Measurements from ENCODE around the gene HIVEP1.

The HIVEP1 gene

DNA sequence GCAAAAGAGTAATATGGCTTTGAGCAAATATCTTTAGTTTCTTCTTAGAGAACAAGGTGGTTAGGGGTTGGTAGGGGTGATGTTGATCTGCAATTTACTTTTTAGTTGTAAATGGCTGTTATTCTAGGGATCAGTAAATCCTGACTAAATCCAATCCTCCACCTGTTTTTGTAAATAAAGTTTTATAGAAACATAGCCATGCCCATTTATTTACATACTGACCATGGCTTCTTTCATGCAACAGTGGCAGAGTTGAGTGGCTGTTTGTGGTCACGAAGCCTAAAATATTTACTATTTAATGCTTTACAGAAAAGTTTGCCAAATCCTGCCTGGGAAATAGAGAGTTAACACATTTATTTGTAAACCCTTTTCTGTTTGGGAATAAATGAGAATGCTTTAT lies 14.7 kb downstream of the HIVEP1 start:
- Histone ChIP-seq H3K4me3 (ENCODE audit: low read length) (no peak overlapping the region), H3K27ac (ENCODE audit: low read depth, low read length) (no peak overlapping the region), H3K4me1 (ENCODE audit: control insufficient read depth, insufficient read depth, low read length) (peaks cover 8% of the 10 kb centered on the region), H3K36me3 (ENCODE audit: control insufficient read depth, insufficient read depth, low read length) (no peaks in the 10 kb centered on the region), H3K27me3 (ENCODE audit: control insufficient read depth, insufficient read depth, low read length) (no peaks in the 10 kb centered on the region), H3K9ac (ENCODE audit: low read length) (no peak overlapping the region)

DNA sequence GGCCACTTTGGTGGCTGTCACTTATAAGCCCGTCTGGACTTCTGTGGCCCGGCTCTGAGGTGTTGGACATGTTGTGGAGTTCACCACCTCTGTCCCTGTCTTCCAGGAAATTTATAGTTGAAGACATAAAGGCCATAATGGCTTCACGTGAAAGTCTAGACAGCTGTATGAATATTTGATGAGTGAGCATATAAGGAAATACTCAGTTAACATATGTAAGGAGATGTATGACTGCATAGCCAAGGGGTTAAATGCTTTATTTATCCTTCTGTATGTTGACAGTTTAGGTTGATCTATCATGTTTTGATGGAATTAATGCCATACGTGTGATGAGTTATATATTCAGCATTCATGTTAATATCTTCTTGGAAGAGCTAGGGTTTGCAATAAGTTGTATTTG lies 16.1 kb downstream of the HIVEP1 start:
- Histone ChIP-seq H3K9ac (ENCODE audit: low read length) (no peak overlapping the region), H3K27me3 (ENCODE audit: control insufficient read depth, insufficient read depth, low read length) (no peaks in the 10 kb centered on the region), H3K27ac (ENCODE audit: low read depth, low read length) (no peak overlapping the region), H3K4me1 (ENCODE audit: control insufficient read depth, insufficient read depth, low read length) (peaks cover 8% of the 10 kb centered on the region), H3K4me3 (ENCODE audit: low read length) (no peak overlapping the region), H3K36me3 (ENCODE audit: control insufficient read depth, insufficient read depth, low read length) (no peaks in the 10 kb centered on the region)

- no peak overlapping the region for H3K4me3 ChIP-seq (ENCODE audit: low read length)
- H3K36me3 ChIP-seq (ENCODE audit: control insufficient read depth, insufficient read depth, low read length) = no peaks in the 10 kb centered on the region
- no peak overlapping the region for H3K9ac ChIP-seq (ENCODE audit: low read length)
- H3K4me1 ChIP-seq (ENCODE audit: control insufficient read depth, insufficient read depth, low read length) = peaks cover 6% of the 10 kb centered on the region
- H3K27me3 ChIP-seq (ENCODE audit: control insufficient read depth, insufficient read depth, low read length) = no peaks in the 10 kb centered on the region
- no peak overlapping the region for H3K27ac ChIP-seq (ENCODE audit: low read depth, low read length)
Observed at GRCh38 chr6:12029979-12030737, 18.0 kb downstream of the HIVEP1 start.

GRCh38 chr6:12030993-12031550 lies 19.0 kb downstream of the HIVEP1 start:
- Histone ChIP-seq H3K27me3 (ENCODE audit: control insufficient read depth, insufficient read depth, low read length) (no peaks in the 10 kb centered on the region), H3K4me1 (ENCODE audit: control insufficient read depth, insufficient read depth, low read length) (peaks cover 3% of the 10 kb centered on the region), H3K36me3 (ENCODE audit: control insufficient read depth, insufficient read depth, low read length) (no peaks in the 10 kb centered on the region), H3K27ac (ENCODE audit: low read depth, low read length) (no peak overlapping the region), H3K4me3 (ENCODE audit: low read length) (no peak overlapping the region), H3K9ac (ENCODE audit: low read length) (no peak overlapping the region)

GRCh38 chr6:12032783-12033573 lies 20.9 kb downstream of the HIVEP1 start:
- no peak overlapping the region for H3K27ac ChIP-seq (ENCODE audit: low read depth, low read length)
- H3K4me3 ChIP-seq (ENCODE audit: low read length) = no peak overlapping the region

DNA sequence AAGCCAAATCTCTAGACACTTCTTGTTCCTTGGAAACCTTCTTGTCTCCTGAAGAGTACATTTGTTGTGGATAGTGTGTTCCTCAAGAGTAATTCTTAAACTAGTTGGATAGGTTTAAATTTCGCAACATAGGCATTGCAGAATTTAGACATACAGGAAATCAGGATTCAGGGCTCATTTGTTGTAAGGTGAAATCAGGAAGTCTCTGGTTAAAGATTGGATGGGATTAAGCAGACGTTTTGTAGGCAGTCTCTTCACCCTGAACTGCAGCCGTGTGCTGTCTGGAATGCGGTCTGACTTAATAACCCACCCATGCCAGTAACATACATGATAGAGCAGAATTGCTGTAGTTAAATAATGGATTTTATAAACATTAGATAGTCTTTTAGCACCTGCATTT lies 21.7 kb downstream of the HIVEP1 start:
- no peak overlapping the region for H3K27ac ChIP-seq (ENCODE audit: low read depth, low read length)

More at GRCh38 chr6:12032783-12033573, 20.9 kb downstream of the HIVEP1 start:
- Histone ChIP-seq H3K9ac (ENCODE audit: low read length) (no peak overlapping the region), H3K4me1 (ENCODE audit: control insufficient read depth, insufficient read depth, low read length) (peaks cover 3% of the 10 kb centered on the region), H3K27me3 (ENCODE audit: control insufficient read depth, insufficient read depth, low read length) (no peaks in the 10 kb centered on the region), H3K36me3 (ENCODE audit: control insufficient read depth, insufficient read depth, low read length) (no peaks in the 10 kb centered on the region)

GRCh38 chr6:12034349-12034748 lies 22.2 kb downstream of the HIVEP1 start:
- Histone ChIP-seq H3K36me3 (ENCODE audit: control insufficient read depth, insufficient read depth, low read length) (no peaks in the 10 kb centered on the region), H3K4me1 (ENCODE audit: control insufficient read depth, insufficient read depth, low read length) (peaks cover 3% of the 10 kb centered on the region)

More for the DNA sequence above, 21.7 kb downstream of the HIVEP1 start:
- Histone ChIP-seq H3K9ac (ENCODE audit: low read length) (no peak overlapping the region), H3K4me3 (ENCODE audit: low read length) (no peak overlapping the region), H3K36me3 (ENCODE audit: control insufficient read depth, insufficient read depth, low read length) (no peaks in the 10 kb centered on the region), H3K4me1 (ENCODE audit: control insufficient read depth, insufficient read depth, low read length) (peaks cover 3% of the 10 kb centered on the region), H3K27me3 (ENCODE audit: control insufficient read depth, insufficient read depth, low read length) (no peaks in the 10 kb centered on the region)

DNA sequence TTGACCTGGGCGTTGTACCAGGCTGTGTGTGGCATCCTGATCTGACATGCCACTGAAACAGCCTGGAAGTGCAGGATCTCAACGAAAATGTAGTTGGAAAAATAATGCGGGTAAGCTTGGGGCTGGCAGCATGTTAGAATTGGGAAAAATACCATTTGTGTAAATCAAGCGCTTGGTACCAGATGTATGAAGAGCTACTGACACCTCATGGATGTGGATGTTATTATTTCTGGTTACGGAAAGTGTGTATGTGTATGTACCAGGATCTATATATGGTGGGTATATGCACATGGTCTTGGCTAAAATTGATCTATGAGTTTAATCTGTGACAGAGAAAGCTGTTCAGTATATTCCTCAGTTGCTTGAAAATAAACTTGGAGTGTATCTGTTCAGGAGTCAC lies 22.7 kb downstream of the HIVEP1 start:
- no peak overlapping the region for H3K4me3 ChIP-seq (ENCODE audit: low read length)
- no peak overlapping the region for H3K9ac ChIP-seq (ENCODE audit: low read length)
- H3K4me1 ChIP-seq (ENCODE audit: control insufficient read depth, insufficient read depth, low read length) = peaks cover 3% of the 10 kb centered on the region
- H3K36me3 ChIP-seq (ENCODE audit: control insufficient read depth, insufficient read depth, low read length) = no peaks in the 10 kb centered on the region
- H3K27ac ChIP-seq (ENCODE audit: low read depth, low read length) = no peak overlapping the region
- H3K27me3 ChIP-seq (ENCODE audit: control insufficient read depth, insufficient read depth, low read length) = no peaks in the 10 kb centered on the region

More at GRCh38 chr6:12034349-12034748, 22.2 kb downstream of the HIVEP1 start:
- no peaks in the 10 kb centered on the region for H3K27me3 ChIP-seq (ENCODE audit: control insufficient read depth, insufficient read depth, low read length)
- no peak overlapping the region for H3K27ac ChIP-seq (ENCODE audit: low read depth, low read length)
- no peak overlapping the region for H3K9ac ChIP-seq (ENCODE audit: low read length)
- H3K4me3 ChIP-seq (ENCODE audit: low read length) = no peak overlapping the region

GRCh38 chr6:12036766-12037165 lies 24.7 kb downstream of the HIVEP1 start:
- Histone ChIP-seq H3K9ac (ENCODE audit: low read length) (no peak overlapping the region), H3K27me3 (ENCODE audit: control insufficient read depth, insufficient read depth, low read length) (no peaks in the 10 kb centered on the region), H3K27ac (ENCODE audit: low read depth, low read length) (no peak overlapping the region), H3K4me3 (ENCODE audit: low read length) (no peak overlapping the region), H3K4me1 (ENCODE audit: control insufficient read depth, insufficient read depth, low read length) (peaks cover 3% of the 10 kb centered on the region), H3K36me3 (ENCODE audit: control insufficient read depth, insufficient read depth, low read length) (no peaks in the 10 kb centered on the region)

GRCh38 chr6:12037798-12038197 lies 25.7 kb downstream of the HIVEP1 start:
- H3K4me3 ChIP-seq (ENCODE audit: low read length) = no peak overlapping the region
- H3K27me3 ChIP-seq (ENCODE audit: control insufficient read depth, insufficient read depth, low read length) = no peaks in the 10 kb centered on the region
- H3K9ac ChIP-seq (ENCODE audit: low read length) = no peak overlapping the region
- no peaks in the 10 kb centered on the region for H3K36me3 ChIP-seq (ENCODE audit: control insufficient read depth, insufficient read depth, low read length)
- peaks cover 3% of the 10 kb centered on the region for H3K4me1 ChIP-seq (ENCODE audit: control insufficient read depth, insufficient read depth, low read length)
- H3K27ac ChIP-seq (ENCODE audit: low read depth, low read length) = no peak overlapping the region

DNA sequence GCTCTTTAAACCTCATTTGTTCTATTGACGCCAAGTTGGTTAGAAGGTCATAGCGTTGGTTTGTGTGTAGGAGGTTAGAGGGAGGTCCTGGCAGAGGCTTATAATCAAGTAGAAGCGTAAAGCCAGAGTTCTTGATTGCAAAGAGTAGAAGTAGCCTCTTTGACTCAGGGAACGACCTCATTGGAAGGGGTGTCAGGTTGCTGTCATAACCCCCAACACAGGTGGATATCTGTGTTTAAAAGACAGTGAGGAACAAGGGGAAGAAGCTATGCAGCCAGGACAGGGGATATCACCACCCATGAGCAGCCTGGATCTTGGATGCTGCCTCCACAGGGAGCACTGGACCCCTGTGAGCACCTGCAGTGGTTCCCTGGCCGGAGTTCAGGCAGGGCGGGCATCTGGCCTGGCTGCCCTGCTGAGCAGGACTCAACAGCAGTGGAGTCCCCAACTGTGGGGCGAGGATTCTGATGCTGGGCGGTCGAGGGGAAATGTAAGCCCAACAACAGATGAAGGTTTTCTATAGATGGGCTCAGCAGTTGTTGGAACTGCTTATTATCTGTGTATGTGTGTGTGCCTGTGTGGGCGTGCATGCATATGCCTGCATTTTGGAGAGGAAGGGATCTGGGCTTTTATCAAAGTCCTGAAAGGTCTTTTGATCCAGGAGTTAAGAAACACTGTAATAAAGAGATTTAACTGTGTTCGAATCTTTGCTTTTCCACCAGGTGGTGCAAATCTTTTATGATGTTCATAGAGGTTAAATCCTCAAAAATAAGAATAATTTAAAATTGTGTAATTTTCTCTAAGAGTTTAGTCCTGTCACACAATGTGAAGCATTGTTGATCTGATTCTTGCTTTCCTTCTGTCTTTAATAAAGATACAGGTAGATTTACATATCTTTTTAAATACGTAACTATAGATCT lies 27.7 kb downstream of the HIVEP1 start:
- Histone ChIP-seq H3K4me3 (ENCODE audit: low read length) (no peak overlapping the region), H3K36me3 (ENCODE audit: control insufficient read depth, insufficient read depth, low read length) (no peaks in the 10 kb centered on the region), H3K4me1 (ENCODE audit: control insufficient read depth, insufficient read depth, low read length) (no peaks in the 10 kb centered on the region), H3K27ac (ENCODE audit: low read depth, low read length) (no peak overlapping the region), H3K9ac (ENCODE audit: low read length) (no peak overlapping the region), H3K27me3 (ENCODE audit: control insufficient read depth, insufficient read depth, low read length) (no peaks in the 10 kb centered on the region)

- Histone ChIP-seq H3K4me3 (ENCODE audit: low read length) (no peak overlapping the region), H3K27ac (ENCODE audit: low read depth, low read length) (no peak overlapping the region), H3K36me3 (ENCODE audit: control insufficient read depth, insufficient read depth, low read length) (no peaks in the 10 kb centered on the region), H3K9ac (ENCODE audit: low read length) (no peak overlapping the region), H3K27me3 (ENCODE audit: control insufficient read depth, insufficient read depth, low read length) (no peaks in the 10 kb centered on the region), H3K4me1 (ENCODE audit: control insufficient read depth, insufficient read depth, low read length) (peaks cover 5% of the 10 kb centered on the region)
Observed at GRCh38 chr6:12047304-12047703, 35.2 kb downstream of the HIVEP1 start.
